AG08395 (cell line): ENCODE measurements around the gene SDK2.

ENCODE experiments used
- DNase-seq: peaks from one replicate; pipeline ENCODE4 v3.0.0; 2012; ENCODE audit warnings: mixed read lengths, low spot score

Gene SDK2

GRCh38 chr17:73359987-73360410, 284.2 kb downstream of the SDK2 start:
- no peak for DNase-seq

DNA sequence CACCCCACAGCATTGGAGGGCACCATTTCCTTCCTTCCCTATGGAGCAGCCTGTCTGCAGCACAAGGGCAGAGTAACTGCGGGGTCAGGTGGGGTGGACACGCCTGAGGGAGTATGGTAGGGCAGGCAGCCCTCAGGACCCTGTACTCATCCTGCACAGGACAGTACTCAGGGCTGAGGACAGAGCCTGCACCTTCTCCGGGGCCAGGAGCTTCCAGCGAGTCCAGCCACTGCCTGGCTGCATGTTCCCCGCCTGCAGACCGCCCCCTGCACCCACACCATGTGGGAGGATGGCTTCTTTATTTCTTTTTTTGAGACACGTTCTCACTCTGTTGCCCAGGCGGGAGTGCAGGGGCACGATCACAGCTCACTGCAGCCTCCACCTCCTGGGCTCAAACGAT, 284.9 kb downstream of the SDK2 start:
- DNase-seq: no peak

DNA sequence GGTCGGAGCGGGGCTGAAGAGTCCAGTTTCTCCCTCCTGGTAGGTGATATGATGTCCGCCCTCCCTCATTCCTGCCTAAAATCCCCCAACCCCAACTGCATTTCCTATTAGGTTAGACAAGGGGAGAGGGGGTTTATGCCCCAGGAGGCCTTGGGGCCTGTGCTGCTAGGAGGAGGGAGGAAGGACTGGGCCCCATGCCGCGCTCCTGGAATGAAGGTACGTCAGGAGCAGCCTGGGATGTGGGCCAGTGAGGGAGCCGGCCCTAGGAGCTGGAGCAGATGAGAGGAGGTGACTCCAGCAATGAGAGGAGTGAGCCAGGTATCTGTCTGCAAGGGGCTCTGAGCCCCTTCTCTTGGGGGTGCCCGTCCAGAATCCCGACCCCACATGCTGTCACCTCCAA, 285.6 kb downstream of the SDK2 start:
- no peak for DNase-seq

- DNase-seq: no peak
Observed at GRCh38 chr17:73357981-73358380, 286.3 kb downstream of the SDK2 start.

- DNase-seq: no peak
Observed at GRCh38 chr17:73357318-73357717, 286.9 kb downstream of the SDK2 start.

DNA sequence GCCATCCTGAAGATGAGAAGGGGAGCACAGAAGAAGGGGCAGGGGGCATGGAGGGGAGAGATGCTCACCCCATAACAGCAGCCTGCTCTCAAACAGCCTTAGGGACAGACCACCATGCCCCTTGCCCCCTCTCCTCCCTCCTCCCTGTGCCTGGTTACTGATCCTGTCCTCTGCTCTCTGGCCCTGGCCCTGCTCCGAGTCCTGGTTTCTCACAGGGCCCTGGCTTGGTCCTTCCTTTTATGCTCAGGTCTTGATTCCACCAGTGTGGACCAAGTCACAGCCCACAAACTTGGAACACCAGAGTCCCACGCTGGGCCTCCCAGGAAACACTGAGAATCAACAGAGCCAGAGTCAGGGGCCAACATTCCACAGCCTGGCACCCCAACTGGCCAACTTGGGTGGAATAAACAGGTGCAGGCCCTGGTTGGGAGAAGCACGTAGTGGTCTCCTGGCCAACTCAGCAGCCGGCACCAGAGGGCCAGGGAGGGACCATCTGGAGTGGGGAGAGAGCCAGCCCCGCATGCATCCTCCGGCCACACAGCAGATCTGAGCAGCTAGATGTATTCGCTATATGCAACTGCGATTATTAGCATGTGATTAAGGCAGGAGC, 287.6 kb downstream of the SDK2 start:
- no peak for DNase-seq

GRCh38 chr17:73354423-73355284, 289.6 kb downstream of the SDK2 start:
- DNase-seq: no peak

GRCh38 chr17:73352261-73352660, 292.0 kb downstream of the SDK2 start:
- no peak for DNase-seq

DNA sequence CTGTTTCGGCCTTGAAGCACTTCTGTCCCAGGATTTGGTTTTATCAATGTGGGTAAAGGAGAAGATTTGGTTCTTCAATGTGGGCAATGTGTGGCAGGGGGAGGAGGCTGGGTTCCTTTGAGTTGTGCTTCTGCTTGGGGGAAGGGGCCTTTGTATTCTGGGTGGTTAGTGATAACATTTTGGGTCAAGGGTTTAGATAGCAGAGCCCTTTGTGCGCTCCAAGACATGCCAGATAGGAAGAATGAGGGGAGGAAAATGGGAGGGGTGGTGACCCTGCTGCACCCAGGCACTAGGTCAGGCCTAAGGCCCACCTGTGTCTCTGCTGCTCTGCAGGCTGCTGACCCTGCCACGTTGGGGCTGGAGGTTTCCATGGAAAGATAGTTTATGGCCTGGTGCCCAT, 292.5 kb downstream of the SDK2 start:
- no peak for DNase-seq

GRCh38 chr17:73350864-73351263, 293.4 kb downstream of the SDK2 start:
- DNase-seq: no peak

DNA sequence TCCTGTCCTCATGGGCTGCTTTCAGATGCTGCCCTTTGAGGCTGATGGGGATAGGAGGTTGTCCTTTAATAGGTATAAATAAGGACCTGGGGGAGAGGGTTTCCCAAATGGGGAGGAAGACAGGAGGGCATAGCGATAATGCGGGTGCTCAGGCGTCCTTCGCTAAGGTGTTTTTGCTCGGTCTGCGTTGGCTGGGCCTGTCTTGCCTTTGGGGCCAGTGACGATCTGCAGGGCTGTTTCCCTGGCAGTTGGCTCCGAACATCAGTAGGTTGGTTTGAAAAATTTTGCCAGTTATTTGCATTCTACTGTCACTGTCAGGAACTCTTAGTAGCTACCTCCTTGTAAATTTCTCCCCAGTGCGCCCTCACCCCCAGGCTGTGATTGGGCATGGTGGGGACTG, 294.6 kb downstream of the SDK2 start:
- DNase-seq: no peak

- no peak for DNase-seq
Observed at GRCh38 chr17:73349138-73349537, 295.1 kb downstream of the SDK2 start.

GRCh38 chr17:73348829-73349095, 295.5 kb downstream of the SDK2 start:
- no peak for DNase-seq

GRCh38 chr17:73348018-73348828, 296.0 kb downstream of the SDK2 start:
- no peak for DNase-seq

- DNase-seq: no peak
Observed at GRCh38 chr17:73347351-73347750, 296.9 kb downstream of the SDK2 start.

- DNase-seq: no peak
Observed at GRCh38 chr17:73346501-73347162, 297.6 kb downstream of the SDK2 start.

- no peak for DNase-seq
Observed at GRCh38 chr17:73343739-73344454, 300.3 kb downstream of the SDK2 start.

DNA sequence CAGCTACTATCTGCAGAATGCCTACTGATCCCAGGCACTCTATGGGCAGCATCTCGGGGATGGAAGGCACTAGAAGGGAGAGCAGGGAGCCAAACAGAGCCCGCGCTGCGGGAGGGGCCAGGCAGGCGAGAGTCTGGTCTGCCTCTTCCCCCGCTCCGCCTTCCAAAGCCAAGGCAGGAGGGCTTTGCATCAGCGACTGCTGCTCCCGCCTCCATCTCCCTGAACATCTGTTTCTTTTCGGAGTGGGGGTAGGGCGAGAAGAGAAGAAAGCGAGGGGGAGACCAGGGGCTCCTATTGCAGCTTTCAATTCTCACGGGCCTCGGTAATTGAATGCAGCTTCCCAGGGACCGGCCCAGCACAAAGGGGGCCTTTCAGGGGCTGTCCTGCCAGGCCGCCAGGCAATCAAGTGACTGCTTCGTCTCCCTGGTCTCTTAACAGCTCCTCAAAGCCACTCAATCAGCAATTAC, 301.0 kb downstream of the SDK2 start:
- DNase-seq: peak; percentile 81

- peak; percentile 43 for DNase-seq
Observed at GRCh38 chr17:73342541-73343167, 301.6 kb downstream of the SDK2 start.

DNA sequence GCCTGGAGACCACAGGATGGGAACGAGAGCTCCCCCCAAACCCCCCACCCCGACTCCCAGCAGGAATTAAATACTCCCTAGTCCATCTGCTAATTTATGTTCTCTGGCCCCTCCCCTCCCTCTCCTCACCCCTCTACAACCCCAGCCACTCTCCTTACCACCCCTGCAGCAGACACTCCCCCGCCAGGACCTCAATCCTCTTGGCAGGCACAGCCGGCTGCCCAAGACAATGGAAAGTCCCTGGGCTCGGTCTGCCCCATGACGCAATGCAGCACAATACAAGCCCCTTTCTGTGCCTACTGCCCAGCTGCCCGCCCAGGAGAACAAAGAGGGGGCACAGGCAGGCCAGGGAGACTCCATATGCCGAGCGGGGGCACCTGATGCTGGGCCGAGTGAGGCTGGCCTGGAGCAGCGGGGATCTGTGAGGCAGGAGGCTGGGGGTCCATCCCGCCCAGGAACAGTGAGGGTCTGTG, 302.2 kb downstream of the SDK2 start:
- DNase-seq: peak; percentile 69
